Activated effector memory CD4-positive, alpha-beta T cell treated with anti-CD3 and anti-CD28 coated beads, Interleukin-2, amount 50 U/mL, for 16 hours (primary cell): ENCODE measurements around the gene TCERG1.

Experiments
- DNase-seq: peaks from one replicate; pipeline ENCODE4 v3.0.0-alpha.2; 2020

The TCERG1 gene

DNA sequence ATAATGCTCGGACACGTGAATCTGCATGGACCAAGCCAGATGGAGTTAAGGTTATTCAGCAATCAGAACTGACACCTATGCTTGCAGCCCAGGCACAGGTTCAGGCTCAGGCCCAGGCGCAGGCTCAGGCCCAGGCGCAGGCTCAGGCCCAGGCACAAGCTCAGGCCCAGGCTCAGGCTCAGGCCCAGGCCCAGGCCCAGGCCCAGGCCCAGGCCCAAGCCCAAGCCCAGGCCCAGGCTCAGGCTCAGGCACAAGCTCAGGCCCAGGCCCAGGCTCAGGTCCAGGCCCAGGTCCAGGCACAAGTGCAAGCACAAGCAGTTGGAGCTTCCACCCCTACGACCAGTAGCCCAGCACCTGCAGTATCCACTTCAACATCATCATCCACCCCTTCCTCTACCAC is 11.8 kb downstream of the TCERG1 start:
- no peak for DNase-seq

DNA sequence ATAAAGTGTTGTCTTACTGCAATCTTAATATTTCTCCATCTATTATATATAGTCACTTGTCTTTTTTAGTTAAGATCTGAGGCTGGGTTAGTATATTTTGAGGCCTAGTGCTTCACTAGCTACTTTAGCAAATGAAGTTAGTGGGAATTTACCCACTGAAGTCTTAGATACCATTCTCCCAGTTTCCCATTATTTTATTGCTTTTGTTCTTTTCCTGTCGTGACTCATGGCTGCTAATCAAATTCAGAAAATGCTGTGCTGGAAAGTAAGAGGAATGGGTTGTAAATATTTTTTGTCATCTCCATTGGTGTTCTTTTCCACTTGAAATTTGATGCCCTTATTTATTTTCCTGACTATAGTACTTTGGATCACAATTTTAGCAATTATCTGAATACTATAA is 14.2 kb downstream of the TCERG1 start:
- no peak for DNase-seq

DNA sequence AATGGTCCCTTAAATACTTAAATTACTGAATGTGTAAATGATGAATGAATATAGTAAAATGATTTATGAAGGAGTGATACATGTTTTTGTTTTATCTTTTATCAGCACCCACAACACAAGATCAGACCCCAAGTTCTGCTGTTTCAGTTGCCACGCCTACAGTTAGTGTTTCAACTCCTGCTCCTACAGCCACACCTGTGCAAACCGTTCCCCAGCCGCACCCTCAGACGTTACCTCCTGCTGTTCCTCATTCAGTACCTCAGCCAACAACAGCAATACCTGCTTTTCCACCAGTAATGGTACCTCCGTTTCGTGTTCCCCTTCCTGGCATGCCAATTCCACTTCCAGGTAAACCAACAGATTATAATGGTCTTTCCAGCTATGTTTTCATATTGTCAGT is 16.3 kb downstream of the TCERG1 start:
- no peak for DNase-seq

DNA sequence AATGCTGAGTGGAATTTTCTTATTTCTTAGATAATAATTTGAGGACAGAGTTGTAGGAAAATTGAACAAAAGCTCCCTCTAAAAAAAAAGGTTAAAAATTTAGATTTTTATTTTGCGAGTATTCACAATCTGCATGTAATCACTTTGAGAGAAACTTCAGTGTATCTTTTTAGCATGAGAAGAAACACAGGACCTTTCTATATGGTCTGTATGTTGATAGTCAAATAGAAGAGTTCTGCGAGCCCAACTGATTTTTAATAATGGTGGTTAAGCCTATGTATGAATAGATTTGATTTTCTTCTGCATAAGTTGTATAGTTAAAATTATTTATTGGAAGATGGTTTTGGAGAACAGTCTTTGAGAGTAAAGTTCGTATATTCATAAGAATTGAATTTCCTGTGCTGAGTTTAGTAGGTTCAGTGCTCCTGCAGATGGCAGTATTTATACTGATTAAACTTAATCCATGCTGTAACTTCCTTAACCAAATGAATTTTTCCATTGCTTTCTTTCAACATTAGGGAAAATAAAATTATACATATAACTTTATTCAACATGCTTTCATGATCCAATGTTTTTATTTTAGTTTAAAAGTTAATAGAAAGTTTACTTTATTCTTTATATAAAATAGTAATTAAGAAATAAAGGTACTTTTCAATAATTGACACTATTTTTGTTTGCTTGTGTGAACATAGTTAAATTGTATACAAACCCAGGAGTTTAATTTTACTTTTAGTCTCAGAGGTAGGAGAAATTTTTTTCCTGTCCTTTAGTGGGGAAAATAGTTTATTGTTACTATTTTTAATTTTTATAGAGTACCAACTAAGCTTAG is 19.6 kb downstream of the TCERG1 start:
- no peak for DNase-seq

DNA sequence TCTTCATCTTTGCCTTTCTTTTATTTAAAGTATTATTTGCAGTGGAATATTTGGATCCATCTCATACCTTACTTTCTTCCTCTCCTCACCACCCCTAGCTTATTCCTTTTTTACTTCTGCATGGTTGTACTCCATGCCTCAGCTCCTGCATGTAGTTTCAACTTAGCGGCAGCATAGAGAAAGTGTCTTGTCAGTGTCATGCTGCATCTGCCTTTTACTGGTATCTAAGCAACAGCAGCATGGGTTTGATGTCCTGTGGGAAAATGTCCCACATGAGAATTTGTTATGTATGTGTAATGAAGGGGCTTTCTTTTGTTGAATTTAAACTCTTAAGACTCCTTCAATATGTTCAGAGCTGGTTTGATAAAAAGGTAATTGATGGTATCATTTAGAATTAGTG is 20.6 kb downstream of the TCERG1 start:
- no peak for DNase-seq

DNA sequence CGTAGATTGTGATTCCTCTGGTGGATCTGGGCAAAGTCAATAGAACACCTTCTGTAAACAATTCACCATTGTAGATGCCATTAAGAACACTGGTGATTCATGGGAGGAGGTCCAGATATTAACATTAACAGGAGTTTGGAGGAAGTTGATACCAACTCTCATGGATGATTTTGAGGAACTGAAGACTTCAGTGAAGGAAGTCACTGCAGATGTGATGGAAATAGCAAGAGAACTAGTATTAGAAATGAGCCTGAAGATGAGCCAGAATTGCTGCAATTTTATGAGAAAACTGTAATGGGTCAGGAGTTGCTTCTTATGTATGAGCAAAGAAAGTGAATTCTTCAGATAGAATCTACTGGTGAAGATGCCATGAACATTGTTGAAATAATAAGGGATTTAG is 26.9 kb downstream of the TCERG1 start:
- DNase-seq: no peak

DNA sequence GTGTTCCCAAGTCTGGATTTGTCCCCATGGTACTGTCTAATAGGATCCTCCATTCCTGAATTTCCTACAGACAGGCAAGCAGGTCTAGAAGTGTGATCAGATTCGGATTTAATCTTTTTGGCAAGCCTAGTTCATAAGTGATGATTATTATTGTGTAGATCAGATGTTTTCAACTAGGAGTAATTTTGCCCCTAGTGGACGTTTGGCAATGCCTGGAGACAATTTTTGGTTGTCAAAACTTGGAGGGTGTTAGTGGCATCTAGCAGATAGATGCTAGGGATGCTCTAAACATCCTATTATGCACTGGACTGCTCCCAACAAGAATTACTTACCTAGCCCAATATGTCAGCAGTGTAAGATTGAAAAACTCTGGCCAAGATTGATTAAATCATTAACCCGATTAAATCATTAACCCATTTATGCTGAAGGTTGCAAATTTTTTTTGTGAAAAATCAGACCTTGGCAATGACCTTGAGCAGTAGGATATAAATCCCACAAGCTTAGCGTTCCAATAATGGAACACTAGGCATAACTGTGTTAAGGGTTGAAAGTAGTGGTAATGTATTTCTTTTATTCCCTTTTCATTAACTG is 28.2 kb downstream of the TCERG1 start:
- DNase-seq: no peak

DNA sequence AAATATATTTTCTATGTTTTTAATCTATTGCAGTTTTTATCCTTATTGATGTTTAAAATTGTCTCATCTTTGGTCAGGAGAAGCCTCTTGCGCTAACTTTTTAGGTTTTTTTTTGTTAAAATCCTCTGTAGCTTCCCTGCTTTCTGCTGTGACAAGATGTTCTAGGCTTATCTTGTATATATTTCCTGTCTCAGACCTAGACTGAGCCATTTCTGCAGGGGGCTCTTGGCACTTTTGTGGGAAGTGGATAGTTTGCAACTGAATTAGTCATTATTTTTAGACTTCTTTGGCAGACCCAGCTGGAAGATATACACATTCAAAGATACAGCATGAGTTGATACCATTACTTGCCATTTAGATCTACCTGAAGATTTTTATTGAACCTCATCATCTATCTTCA is 28.8 kb downstream of the TCERG1 start:
- no peak for DNase-seq

DNA sequence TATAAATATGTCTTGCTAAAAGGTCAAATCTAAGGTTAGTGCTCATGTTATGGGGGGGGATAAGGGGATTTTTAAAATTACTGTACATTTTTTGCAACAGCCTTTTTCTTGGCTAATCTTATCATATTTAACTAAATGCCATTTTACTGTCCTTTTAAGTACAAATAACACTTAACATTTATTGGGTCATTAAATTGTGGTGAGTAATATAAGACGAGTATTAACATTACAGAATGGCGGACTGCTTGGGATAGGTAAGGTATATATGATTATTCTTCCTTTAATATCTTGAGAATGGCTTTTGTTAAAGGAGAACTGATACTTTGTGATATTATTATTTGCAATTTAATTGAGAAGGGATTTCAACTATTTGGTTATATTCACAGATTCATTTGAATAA is 35.6 kb downstream of the TCERG1 start:
- DNase-seq: no peak

DNA sequence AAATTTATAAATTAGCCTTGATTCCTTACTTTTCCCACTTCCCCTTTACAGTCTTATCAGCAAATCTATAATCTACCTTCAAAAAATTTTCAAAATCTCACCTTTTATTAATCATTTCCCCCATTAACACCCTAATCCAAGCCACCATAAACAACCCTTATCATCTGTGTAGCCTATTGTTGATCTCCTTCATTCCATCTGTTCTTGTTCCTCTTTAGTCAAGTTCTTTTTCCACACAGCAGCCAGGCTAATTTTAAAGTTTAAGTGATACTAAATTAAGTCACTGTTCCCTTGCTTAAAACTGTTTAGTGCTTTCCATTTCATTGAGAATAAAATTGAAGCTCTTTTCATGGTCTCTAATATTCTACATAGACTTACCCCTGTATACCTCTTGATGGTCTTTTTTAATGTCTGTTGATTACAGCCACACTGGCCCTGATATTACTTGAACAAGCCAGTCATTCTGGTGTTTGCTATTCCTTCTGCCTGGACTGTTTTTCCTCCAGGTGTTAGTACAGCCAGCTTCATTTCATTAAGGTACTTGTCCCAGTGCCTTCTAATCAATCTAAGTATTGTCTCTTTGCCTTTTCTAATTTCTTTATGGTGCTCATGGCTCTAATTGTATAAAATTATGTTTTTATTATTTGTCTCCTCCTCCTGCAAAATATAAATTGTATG is 37.7 kb downstream of the TCERG1 start:
- DNase-seq: no peak

DNA sequence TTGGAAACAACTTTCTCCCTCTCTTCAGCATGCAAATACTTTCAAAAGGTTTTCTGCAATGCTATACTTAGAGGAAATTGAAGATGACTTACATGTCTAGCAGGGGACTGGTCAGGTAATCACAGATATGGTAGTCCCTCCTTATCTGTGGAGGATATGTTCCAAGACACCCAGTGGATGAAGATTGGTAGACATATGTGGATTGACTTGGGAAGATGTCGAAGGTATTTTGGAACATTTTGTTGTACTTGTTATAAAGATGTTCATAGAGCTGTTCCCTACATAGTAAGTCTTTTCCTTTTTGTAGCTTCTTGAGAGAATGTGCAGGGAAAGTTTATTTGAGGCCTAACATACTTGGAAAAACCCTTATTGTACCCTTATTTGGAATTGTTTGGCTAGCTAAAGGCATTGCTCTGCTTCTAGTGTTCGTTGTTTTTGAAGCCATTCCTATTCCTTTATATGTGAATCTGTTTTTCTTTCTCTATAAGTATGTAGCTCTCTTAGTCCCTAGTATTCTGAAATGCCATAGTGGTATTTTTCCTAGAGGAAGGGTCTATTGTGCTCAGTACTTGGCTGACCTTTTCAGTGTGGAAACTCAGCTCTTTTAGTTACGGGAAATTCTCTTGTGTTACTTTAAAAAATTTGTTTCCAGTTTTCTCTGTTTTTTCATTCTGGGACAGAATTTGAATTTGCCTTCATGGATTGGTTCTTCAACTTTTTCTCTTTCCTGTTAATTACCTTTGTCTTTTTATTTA is 43.1 kb downstream of the TCERG1 start:
- no peak for DNase-seq

DNA sequence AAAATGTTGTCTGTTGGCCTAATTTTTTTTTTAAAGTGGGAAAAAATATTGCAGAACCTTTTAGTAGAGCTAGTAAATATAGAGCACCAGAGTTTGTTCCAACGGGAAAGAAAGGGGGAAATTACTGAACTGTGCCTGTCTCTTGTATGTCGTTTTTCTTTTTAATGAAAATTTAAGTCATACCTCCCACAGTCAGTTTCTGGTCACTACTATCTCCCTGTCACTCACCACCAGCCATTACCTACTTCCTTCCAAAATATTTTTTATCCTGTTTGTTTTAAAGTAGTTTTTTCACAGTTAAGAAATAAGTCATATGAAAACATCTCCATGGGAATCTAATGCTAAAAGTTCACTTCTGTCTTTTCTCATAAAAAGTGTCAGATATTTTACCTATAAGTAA is 47.5 kb downstream of the TCERG1 start:
- no peak for DNase-seq

DNA sequence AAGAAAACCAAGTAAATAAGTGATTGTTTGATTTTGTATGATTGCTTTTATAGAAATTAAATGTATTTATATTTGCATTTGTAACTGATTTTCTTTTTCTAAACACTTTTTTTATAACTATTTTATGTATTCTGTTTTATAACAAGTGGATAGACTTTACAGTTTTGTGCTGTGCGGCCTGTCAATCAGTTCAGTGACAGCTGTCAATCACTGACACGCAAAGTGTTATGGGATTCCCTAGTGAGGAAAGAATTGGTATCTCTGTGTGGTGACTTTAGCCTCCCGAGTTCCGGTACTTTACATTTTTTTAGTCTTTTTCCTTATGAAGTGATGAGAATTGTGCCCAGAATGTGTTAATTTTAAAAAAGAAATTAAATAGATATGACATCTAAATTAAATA is 52.5 kb downstream of the TCERG1 start:
- no peak for DNase-seq

DNA sequence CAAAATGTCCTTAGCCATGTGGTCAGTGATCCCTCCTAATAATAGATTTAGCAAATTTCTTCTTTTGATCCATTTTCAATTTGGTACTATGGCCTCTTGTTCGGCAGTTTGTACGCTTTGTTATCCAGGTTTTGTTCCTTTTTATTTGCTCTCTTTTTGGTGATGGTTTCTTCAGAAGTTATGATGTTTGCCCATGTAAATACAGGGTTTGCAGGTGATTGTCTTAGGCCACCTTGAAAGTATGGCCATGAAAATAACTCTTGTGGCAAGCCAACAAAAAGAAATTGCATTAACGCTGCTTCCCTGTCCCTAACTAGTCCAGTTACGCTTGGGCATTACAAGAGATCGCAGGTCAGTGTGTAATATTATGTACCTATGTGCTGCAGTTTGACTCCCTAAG is 60.3 kb downstream of the TCERG1 start:
- DNase-seq: no peak

DNA sequence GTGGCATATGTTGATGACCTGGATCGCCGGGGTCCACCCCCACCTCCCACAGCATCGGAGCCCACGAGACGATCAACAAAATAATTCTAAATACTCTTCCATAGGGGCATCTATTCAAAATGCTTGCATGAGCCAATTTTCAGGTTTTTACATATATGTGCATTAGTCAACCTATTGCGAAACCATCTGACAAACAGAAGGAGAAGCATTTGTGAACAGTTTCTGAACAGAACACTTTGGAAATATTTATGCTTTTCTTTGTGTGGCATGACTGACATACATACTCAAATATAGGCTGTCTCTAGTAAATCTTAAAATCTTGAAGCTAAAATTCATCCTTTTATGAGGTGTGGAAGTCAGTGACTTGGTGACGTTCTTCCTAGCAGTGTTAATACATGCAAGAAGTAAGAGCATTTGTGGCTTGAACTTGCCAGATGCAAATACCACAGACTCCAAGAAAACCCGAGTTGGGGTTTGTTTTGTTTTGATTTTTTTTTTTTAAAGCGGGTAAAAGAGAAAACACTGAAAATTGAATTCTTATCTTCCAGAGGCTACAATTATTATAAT is 63.5 kb downstream of the TCERG1 start:
- no peak for DNase-seq

DNA sequence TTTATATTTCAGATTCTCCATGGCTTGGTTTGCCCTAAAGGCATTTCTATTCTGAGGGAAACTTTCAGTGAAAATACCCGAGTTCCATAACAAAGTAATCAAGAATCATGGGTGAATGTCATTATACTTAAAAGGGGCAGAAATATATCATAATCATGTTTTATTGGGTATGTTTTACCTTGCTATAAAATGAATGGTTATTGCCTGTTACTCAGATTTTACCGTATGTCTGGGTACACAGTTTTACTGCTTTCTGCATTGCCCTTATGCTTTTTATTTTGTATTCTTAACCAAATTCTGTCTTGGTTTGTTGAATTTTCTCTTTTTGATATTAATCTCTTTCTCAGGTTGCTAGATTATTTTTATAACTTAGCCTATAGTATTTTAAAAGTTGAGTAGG is 66.3 kb downstream of the TCERG1 start:
- DNase-seq: no peak

DNA sequence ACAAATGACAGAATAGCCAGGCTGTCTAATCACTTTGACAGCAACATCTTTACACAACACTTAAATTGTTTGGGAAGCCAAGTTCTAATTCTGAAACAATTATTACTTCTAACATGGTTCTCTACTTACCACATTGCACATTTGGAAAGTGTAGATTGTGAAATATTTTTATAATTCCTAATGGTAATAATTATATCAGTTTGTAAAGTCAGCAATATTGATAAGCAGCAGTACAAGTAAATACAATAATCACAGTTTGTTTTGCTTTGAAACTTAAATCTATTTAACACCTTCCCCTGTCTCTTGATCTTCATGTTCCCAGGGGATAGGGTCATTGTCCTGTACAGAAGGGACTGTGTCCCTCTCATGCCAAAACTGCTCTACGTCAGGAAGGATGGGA is 67.4 kb downstream of the TCERG1 start:
- DNase-seq: no peak

DNA sequence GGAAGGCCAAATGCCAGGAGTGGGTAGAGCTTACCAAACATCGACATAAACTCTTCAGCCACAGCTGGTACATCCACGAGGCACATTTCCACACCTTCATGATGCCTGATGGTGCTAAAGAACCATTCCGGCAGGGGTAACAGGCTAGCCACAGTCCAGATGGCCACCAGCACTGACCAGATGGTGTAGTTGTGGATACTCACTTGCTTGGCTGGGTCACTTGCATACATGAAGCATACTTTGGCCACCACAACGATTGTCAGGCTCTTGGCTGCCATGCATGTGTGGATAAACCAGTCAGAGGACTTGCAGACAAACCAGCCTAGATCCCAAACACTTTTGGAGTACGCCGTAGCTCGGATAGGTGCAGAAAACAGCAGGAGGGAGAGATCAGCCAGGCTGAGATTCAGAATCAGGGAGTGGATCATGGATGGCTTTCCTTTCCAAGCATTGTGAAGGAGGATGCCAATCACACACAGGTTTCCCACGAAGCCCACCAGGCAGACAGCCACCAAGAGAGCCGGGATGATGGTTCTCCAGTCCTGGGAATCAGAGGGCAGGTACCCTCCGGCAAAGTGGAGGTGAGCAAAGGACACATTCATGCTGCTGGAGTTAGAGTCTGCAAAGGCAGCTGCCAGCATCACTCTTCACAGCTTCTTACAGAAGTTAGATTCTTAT is 68.5 kb downstream of the TCERG1 start:
- DNase-seq: no peak

DNA sequence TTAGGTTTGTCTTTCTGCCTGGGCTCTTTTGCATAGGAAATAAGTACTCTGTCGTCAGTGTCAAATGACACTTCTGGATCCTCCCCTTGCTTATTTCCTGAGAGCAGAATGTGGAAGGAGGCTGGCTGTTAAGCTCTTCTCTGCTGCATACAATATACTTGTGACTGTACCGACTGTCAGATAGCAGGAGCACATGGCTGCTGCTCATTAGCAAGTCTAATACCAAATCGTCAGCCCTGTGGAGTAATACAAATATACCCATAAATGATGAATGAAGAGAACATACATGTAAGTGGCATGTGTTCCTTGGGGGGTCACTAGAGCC is 69.0 kb downstream of the TCERG1 start, which contains the start of gene GPR151:
TSS of gene GPR151 (minus strand) at position 40 of the 325 bp plus-strand sequence. CDS start 77 bp downstream, outside the sequence.
- no peak for DNase-seq

DNA sequence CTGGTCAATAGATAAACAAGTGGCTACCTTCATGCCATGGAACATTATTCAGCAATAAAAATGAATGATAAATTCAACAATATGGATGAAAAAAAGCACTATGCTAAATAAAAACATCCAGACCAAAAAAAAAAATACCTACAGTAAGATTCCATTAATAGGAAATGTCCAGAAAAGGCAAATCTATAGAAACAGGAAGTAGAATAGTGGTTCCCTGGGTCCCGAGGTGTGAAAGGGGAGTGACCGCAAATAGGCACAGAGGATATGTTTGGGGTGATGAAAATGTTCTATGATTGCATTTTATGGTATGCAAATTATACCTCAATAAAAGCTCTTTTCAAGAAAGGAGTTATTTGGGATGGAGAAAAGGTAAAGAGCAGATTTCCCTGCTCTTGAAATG is 72.4 kb downstream of the TCERG1 start:
- no peak for DNase-seq

DNA sequence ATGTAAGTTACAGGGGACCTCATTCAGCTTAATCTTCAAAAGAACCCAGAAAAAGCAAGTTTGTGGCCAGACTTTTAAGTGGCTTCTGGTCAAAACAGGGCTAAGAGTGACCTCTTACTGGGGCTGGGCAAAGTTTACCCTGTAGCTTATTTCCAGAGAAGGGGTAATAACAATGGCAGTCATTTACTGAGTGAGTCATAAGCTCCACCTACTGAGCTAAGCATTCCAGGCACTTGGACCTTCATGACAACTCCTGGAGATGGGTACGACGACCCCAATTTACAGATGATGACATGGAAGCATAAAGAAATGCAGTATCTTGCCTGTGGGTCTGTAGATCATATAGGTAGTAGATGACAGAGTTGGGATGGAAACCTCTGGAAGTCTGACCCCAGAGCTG is 73.6 kb downstream of the TCERG1 start:
- no peak for DNase-seq

DNA sequence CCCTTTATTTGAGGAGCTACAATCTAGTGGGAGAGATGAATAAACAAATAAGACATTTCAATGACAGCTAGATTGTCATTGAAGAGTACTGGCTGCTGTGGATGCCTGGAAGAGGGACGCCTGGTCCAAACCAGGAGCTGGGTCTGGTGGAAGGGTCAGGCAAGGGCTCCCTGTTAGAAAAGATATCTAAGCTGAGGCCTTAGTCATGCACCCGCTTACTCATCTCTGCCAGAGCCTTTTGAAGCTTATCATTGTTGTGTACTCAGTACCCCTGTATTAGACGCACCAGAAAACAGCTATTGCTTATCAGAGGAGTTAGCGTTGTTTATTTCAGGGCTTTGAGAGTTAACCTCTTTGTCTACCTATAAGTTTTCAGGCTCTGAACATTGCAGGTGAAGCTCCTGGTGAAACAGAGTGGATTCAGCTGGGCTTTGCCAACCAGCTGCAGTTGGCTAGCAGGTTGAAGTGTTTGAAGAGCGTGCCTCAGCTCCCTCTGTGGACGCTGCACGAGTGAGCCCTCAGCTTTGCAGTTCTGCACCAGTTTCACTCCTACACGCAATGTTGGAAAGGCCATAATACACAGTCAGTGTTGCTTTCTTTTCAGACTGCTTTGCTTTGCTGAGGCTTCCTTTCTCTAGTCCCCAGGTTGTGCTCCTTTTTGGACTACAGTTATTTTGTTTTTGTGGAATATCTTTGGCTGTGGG is 74.4 kb downstream of the TCERG1 start:
- DNase-seq: no peak
